Erythroblast (primary cell): ENCODE results near the gene GAL3ST2.

Source experiments
- GATA1 ChIP-seq: IDR thresholded peaks from 2 replicates; pipeline ENCODE4 v1.6.1; 2011; ENCODE audit warnings: low read depth, mild to moderate bottlenecking, control low read depth, low read length, moderate library complexity
- POLR2A ChIP-seq: IDR thresholded peaks from 2 replicates; pipeline ENCODE4 v1.6.1; 2011; ENCODE audit warnings: mild to moderate bottlenecking, low read length

DNA sequence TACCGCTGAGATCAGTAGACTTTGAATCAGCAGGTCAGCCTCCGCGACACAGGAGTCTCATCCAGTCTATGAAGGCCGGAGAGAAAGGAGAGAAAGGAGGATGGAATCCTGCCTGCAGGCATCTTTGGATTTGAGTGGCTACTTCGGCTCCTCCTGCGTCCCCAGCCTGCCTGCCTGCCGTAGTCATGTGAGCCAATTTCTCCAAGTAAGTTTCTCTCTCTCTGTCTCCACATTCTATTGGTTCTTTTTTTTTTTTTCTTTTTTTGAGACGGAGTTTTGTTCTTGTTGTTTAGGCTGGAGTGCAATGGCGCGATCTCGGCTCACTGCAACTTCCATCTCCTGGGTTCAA is 65.4 kb downstream of the GAL3ST2 start:
- no peak for TF ChIP-seq POLR2A
- no peak for TF ChIP-seq GATA1
